Cardiac fibroblast (primary cell): ENCODE data around the gene SUCLG2.
A peak's percentile ranks its signal among the peaks of the same experiment; 100 is the strongest.

Experiments
- DNase-seq, 2 donors: peaks; one replicate each; pipeline versions ENCODE4 v3.0.0 to v3.0.0-alpha.2; 2010; ENCODE audit warnings: low read depth in 2 of 2
- H3K4me3 ChIP-seq, 2 donors: replicated peaks in 1 of 2; 1 replicate in 1 of 2; 2 replicates in 1 of 2; pipeline ENCODE4 v1.5.1; 2011; ENCODE audit warnings: low read depth in 2 of 2, low read length in 2 of 2, mild to moderate bottlenecking in 2 of 2, moderate library complexity in 1 of 2
- TF ChIP-seq, protein P1 (sequence below): IDR thresholded peaks from one replicate; pipeline ENCODE4 v1.5.1; 2011; ENCODE audit warnings: low read depth, mild to moderate bottlenecking, low read length, inconsistent platforms

SUCLG2 gene

DNA sequence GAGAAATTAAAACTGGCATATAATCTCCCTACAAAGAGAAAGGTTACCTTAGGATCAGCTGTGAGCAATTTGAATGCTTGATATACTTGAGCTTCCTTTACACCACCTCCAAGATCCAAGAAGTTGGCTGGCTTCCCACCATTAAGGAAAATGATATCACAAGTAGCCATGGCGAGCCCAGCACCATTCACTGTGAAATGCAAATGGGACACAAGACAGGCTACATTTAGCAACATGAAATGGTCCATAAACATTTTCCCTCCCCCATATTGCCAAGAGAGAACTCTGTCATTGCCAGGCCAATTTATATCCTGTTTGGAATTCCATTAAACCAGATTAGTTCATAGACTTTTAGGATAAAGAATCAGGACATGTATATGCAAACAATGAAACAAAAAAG lies 158.7 kb downstream of the SUCLG2 start:
- TF ChIP-seq, protein P1, sequence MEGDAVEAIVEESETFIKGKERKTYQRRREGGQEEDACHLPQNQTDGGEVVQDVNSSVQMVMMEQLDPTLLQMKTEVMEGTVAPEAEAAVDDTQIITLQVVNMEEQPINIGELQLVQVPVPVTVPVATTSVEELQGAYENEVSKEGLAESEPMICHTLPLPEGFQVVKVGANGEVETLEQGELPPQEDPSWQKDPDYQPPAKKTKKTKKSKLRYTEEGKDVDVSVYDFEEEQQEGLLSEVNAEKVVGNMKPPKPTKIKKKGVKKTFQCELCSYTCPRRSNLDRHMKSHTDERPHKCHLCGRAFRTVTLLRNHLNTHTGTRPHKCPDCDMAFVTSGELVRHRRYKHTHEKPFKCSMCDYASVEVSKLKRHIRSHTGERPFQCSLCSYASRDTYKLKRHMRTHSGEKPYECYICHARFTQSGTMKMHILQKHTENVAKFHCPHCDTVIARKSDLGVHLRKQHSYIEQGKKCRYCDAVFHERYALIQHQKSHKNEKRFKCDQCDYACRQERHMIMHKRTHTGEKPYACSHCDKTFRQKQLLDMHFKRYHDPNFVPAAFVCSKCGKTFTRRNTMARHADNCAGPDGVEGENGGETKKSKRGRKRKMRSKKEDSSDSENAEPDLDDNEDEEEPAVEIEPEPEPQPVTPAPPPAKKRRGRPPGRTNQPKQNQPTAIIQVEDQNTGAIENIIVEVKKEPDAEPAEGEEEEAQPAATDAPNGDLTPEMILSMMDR = no peak

DNA sequence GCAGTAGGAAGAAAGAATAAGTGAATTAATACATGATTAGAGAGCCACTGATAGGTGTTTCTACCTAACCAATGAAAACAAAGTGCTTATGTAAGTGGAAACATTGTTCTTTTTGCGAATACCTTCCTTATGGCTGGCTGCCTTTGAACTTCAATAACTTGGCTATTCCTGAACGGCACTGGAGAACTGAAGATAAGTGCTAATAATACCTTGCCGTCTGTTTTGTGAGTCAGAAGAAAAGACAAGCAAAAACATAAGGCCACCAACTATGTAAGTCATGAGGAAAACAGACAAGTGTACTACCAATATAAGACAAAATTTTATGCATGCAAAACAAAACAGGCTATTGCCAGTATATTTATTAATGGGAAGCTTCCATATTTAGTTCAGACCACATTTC lies 160.6 kb downstream of the SUCLG2 start:
- TF ChIP-seq, protein P1 = no peak
- no peak for DNase-seq
- no peak overlapping the region for H3K4me3 ChIP-seq

More for the DNA sequence above, 158.7 kb downstream of the SUCLG2 start:
- no peak for DNase-seq
- H3K4me3 ChIP-seq = no peak overlapping the region

DNA sequence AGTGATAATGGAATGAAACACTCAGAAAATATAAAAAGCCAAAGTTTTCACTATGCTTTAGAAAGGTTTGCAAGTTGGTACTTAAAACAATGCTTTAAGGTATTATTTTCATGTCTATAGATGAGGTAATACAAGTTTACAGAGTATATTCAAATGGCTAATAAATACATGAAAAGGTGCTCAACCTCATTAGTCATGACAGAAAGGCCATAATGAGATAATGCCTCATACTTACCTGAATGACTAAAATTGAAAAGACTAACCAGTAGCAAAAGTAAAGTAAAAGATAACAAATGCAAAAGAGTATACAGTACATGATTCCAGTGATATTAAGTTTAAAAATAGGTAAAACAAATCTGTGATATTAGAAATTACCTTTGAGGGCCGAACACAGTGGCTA lies 163.8 kb downstream of the SUCLG2 start:
- TF ChIP-seq, protein P1 = no peak
- DNase-seq = no peak
- no peak overlapping the region for H3K4me3 ChIP-seq

DNA sequence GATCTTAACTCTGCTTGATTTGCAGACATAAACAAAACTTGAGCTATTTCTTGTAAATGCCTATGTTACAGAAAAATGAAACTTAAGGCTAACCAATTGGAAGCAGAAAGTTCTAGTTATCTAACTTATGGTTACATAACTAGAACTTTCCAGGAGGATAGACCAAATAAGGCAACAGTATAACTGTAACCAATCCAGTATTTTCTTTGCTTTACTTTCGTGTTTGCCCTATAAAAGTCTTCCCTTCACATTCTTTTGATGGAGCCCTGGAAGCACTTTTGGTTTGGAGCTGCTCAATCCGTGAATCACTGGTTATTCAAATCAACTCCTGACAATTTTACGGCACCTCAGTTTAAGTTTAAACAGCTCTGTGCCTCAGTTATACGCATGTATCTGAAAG lies 164.6 kb downstream of the SUCLG2 start:
- DNase-seq = peak in 1 of 2 donors; percentile 4

DNA sequence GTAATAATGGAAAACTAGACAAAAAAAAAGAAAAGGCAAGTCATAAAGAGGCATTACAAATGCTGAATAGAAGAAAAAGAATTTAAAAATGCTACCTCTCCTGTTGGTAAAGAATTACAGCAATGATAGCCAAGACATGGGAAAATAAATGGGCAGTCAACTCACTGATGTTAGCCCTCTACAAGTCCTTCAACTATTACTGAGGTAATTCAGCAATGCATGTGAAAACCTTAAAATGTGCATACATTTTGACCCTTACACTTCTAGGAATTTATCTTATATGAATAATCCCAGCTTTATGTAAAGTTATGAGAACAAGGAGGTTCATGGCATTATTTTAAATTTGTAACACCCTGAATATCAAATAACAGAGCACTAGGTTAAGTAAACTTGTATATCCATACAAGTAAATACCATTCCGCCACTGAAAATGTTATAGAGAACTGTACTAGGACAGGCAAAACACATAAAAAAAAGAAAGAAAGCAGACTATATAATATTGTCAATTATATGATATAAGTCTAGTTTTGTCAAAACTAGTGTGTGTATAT lies 166.8 kb downstream of the SUCLG2 start:
- no peak for DNase-seq
- TF ChIP-seq, protein P1 = no peak
- no peak overlapping the region for H3K4me3 ChIP-seq

More for the DNA sequence above, 164.6 kb downstream of the SUCLG2 start:
- H3K4me3 ChIP-seq = no peak overlapping the region
- TF ChIP-seq, protein P1 = no peak

DNA sequence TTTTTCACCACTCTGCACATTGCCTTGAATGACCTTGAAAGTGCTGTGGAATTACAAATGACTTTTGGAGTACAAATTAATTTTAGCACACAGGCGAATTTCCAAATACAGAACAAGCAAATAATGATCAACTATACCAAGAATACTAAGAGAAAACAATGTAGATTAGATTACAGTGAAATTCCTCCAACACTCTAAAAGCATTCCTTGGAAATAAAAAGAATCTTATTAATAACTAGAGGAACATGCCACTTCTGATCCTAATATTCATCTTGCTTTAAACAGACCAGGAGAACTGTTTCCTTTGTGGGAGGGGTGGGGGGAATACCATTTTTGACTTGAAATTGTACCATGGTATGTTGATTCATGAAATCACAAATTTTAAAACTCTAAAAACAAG lies 167.5 kb downstream of the SUCLG2 start:
- TF ChIP-seq, protein P1 = no peak
- H3K4me3 ChIP-seq = no peak overlapping the region
- DNase-seq = no peak

DNA sequence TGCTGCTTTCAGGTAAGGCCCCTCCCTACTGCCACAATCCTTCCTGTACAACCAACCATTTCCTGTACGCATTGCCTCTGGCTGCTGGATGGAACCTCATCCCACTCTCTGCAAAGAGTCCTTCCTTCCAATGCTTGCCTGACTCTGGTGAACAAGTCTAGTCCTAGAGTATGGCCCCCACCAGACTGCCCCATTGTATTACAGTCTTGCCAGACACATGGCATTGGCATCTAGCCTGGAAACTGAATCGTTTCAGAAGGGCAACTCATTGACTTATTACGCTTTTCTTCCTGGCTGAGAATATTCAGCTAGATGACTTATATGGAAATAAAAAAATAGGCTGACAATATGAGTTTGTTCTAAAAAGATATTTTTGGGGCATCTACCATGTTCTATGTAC lies 170.3 kb downstream of the SUCLG2 start:
- TF ChIP-seq, protein P1 = no peak
- no peak for DNase-seq
- H3K4me3 ChIP-seq = no peak overlapping the region
